Right lobe of liver (tissue), 4 donors: ENCODE measurements around the gene ADGRE2.
"Not testable (repeated sequence)": the region's sequence is repeated elsewhere in the genome, so short reads cannot be mapped to it uniquely, and the experiment has no call there.

Experiments used
- CTCF ChIP-seq, 4 donors: fragments of 200-600 bp in 3 of 4; fragments of 450-650 bp in 1 of 4; IDR thresholded peaks; one replicate each; pipeline versions ENCODE4 v1.5.1 to v1.8.0; 2016 to 2022; ENCODE audit warnings: antibody characterized with exemption in 4 of 4, mild to moderate bottlenecking in 2 of 4
- POLR2A ChIP-seq: fragments of 450-650 bp; IDR thresholded peaks from one replicate; pipeline ENCODE4 v1.6.1; 2017; ENCODE audit warnings: antibody characterized with exemption, mild to moderate bottlenecking
- donor health status: DM: no; HTN: no; CAD: no.
- donor health status: DM: no; HTN: no; CAD: no.
- donor health status: DM: no; HTN: yes; CAD: no.

GRCh38 chr19:14765403-14765802 lies 13.0 kb downstream of the ADGRE2 start:
- not testable (repeated sequence) for TF ChIP-seq CTCF (IDR thresholded peaks at IDR 0.05); POLR2A
